ENCODE data around the gene FOXR1.
"Not testable (repeated sequence)": the region's sequence is repeated elsewhere in the genome, so short reads cannot be mapped to it uniquely, and the experiment has no call there.

The FOXR1 gene

DNA sequence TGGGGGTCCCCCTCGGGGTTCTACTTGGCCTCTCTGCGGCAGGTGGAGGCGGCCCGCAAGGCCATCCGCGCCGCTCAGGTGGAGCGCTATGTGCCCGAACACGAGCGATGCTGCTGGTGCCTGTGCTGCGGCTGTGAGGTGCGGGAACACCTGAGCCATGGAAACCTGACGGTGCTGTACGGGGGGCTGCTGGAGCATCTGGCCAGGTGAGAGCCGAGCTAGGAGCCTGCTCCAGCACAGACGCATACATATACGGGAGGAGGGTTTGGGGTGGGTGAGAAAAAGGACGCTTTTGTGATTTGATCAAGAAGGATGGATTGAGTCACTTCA is 26.8 kb downstream of the FOXR1 start:
- DNase-seq = no peak

DNA sequence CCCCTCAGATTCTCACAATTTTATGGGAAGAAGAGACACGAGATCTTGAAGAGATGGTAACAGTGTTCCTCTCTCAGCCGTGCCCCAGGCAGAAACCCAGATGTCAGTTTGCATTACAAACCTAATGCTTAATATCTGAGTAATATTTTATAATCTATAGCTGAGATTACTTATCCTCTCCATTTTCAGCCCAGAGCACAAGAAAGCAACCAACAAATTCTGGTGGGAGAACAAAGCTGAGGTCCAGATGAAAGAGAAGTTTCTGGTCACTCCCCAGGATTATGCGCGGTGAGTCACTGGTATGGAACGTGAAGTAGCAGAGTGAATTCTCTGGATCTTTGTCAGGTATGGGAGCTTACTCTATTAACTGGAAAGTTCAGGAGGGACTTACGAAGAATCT is 27.3 kb downstream of the FOXR1 start:
- DNase-seq = no peak

DNA sequence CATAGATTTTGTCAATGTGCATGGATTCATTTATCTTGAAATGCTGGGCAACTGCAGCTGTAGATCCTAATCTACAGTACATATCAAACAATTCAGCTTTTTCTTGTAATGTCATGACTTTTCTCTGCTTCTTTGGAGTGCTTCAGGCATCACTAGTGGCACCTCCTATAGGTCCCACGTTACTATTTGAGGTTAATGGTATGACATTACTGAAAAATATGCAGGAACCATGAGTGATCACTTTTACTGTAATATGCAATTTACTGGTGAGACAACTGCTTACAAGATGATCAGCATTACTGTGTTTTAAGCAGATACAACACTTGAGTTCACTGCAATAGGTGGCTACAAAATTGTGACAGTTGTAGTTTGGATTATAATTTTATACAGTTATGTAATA is 29.3 kb downstream of the FOXR1 start:
- no peak for DNase-seq

DNA sequence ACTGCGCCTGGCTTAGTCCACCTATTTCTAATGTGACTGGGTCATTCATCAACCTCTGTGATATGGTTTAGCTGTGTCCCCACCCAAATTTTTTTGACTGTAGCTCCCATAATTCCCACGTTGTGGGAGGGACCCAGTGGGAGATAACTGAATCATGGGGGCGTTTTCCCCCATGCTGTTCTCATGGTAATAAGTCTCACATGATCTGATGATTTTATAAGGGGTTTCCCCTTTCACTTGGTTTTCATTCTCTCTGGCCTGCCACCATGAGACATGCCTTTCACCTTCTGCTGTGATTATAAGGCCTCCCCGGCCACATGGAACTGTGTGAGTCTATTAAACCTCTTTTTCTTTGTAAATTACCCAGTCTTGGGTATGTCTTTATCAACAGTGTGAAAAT is 35.1 kb downstream of the FOXR1 start:
- no peak for DNase-seq

DNA sequence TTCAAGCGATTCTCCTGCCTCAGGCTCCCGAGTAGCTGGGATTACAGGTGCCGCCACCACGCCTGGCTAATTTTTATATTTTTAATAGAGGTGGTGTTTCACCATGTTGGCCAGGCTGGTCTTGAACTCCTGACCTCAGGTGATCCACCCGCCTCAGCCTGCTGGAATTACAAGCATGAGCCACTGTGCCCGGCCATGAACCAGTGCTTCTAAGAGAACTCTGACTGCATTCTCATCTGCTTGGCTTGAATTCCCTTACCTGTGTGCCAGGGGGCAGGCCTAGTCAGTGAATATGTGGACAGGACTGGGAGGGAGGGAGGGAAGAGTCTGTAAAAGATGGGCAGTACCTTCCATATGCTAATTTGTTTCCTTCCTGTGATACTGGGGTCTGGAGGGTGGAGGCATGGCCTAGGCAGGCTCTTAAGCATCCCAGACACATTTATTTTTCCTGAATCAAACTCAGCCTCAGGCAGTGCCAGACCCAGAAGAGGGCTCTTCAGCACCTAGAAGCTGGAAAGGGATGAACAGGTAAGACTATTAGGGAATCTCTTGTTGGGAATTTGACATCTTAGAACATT is 40.0 kb downstream of the FOXR1 start:
- no peak for DNase-seq

DNA sequence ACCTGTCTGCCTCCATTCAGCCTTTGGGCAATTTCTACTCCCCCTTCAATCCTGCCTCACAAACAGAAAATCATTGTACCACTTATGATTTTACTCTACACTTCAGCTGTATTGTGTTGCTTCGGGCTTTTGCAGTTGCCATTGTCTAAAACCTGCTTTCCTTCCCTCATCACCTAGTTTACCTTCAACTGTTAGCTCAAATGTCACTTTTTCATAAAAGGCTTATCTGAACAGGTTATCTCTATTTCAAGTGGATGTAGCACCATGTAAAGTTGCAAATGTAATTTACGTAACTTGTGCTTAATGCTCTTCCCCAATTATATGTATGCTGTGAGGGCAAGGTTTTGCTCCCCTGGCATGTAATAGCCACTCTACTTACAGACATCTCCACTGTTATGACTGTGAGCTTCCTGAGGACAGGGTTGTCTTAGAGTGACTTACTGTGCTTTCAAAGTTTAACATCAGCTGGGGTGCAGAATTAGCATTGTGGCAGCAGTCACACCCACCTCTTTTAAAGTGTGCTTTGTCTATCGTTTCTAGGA is 41.1 kb downstream of the FOXR1 start:
- DNase-seq = no peak

DNA sequence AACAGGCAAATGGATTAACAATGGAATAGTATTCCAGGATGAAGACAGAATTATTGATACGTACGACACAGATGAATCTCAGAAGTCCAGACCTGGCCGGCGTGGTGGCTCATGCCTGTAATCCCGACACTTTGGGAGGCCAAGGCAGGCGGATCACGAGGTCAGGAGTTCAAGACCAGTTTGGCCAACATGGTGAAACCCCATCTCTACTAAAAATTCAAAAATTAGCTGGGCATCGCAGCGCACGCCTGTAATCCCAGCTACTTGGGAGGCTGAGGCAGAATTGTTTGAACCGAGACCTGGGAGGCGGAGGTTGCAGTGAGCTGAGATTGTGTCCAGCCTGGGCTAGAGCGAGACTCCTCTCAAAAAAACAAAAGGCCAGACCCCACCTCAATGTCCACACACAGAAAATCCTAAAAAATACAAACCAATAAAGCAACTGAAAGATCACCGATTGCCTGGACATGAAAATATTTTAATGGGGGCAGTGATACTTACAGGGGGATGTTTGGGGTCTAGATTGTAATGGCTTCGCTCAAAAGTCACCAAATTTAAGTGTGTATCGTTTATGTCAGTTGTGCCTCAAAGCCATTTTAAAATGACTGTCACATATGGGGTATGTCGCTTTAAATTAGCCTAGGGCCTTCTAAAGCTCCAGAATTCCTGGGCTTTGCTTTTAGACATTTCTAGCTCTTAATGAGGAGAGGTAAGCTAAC is 42.8 kb downstream of the FOXR1 start:
- no peak for DNase-seq

DNA sequence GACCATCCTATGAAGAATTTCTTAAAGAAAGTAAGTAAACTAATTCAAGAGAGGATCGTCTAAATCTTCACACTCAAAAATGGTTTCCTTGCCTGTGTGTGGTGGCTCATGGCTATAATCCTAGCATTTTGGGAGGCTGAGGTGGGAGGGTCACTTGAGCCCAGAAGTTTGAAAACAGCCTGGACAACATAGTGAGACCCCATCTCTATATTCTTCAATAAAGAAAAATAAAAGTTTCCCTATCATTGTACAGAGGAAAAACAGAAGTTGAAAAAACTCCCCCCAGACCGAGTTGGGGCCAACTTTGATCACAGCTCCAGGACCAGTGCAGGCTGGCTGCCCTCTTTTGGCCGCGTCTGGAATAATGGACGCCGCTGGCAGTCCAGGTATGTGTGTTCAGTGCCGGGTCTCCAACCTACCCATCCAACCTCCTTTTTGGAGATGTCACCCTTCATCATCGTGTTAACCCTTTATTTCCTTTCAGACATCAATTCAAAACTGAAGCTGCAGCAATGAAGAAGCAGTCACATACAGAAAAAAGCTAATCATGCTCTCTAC is 43.6 kb downstream of the FOXR1 start:
- DNase-seq = no peak

DNA sequence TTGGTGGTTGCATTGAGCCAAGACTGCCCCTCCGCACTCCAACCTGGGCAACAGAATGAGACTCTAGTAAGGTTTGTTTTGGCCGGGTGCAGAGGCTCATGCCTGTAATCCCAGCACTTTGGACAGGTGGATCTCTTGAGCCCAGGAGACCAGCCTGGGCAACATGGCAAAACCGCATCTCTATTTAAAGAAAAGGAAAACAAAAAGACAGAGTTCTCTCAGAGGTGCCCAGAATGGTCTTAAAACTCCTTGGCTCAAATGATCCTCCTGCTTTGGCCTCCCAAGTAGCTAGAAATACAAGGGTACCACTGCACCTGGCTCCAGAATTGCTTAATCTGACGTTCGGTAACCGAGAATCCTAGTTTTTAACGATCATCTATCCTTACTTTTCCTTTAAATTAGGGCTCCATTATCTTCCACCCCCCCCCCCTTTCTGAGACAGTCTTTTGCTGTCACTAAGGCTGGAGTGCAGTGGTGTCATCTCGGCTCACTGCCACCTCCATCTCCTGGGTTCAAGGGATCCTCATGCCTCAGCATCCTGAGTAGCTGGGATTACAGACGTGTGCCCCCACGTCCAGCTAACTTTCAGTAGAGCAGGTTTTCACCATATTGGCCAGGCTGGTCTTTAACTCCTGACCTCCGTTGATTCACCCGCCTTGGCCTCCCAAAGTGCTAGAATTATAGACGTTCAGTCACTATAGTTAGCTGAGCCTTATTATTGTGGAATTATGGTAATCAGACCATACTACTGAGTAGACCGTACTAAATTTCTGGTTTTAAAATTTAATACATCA is 44.9 kb downstream of the FOXR1 start:
- no peak for DNase-seq

DNA sequence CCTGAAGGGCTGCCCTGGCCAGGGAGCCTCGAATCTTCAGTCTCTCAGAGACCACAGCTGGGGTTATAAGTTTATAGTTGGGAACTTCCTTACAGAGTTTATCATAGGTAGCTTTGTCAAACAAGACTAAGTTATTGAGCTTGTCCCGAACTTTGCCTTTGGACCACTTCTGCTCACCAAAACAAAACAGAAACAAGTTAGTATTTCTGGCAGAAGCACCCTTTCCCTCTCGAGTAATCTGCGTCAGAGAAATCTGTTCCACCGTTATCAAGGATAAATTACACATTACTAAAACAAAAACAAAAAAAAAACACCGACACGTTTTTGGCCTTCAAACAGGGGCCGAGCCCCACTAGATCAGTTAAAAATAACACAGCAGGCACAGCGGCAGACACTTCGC is 45.8 kb downstream of the FOXR1 start:
- DNase-seq = not testable (repeated sequence)

DNA sequence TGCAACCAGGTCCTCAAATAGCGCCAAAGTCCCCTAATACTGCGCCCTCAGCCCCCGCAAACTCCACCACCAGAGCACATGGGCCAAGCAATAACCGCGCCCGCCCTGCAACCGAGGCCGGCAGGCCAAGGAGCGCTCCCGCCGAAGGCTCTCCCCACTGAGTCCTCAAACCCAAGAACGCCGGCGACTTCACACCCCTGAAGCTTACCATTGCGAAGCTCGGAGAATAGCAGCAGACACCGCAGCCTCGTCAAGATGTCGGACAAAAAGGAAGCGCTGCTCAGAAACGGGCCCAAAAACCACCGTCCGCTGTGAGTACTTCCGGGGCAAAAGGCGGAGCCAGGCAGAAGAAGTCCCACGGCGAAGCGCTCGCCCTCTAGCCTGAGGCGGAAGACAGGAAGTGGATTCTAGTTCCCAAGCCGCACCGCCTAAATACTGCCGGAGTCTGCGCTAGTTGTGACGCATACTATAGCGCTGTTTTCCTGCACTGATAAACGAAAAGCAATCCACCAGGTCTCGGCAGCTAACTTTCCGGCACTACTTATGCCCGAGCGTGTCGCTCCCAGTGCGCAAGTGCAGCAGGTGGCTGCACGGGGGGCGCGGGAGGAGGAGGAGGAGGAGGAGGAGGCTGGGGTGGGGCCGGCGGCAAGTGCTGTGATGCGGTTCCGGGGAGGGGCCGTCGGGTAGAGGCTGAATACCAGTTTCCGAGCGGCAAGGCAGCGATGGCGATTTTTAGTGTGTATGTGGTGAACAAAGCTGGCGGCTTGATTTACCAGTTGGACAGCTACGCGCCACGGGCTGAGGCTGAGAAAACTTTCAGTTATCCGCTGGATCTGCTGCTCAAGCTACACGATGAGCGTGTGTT is 46.7 kb downstream of the FOXR1 start, which contains the start of the genes RPS25 and TRAPPC4:
Gene RPS25, minus strand, starts transcription at position 270 of the 865 bp plus-strand sequence. Its CDS starts 59 bp downstream, at position 211.
Gene TRAPPC4, plus strand, starts transcription at position 693 of the 865 bp plus-strand sequence. Its CDS starts 30 bp downstream, at position 723.
- peak; percentile 83 to 95 (median 90) for DNase-seq

DNA sequence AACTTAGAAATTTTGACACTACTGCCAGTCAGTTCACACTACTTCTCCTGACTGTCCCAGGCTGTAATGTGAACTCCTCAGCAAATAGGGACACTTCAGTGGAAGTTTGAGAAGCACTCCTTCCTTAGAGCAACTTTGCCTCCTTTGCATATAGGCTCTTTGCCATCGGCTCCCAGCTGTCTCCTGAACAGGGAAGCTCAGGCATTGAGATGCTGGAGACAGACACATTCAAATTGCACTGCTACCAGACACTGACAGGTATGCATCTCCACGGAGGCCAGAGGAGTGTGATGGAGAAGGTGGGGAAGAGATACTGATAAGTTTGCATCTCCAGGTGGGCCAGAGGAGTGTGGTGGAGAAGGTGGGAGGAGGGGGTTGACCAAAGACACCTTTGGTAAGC is 48.4 kb downstream of the FOXR1 start:
- DNase-seq = no peak

DNA sequence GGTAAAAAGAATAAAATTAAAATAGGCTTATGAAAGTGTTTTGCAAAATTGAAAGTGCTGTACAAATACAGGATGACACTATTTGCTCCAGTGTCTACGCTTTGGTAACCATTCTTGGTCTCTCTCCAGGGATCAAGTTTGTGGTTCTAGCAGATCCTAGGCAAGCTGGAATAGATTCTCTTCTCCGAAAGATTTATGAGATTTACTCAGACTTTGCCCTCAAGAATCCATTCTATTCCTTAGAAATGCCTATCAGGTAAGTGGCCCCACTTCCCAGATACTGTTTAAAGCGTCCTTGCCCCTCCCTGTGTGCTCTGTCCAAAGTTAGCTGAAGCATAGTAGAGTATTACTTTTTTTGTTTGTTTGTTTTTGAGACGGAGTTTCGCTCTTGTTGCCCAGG is 50.1 kb downstream of the FOXR1 start:
- DNase-seq = no peak

DNA sequence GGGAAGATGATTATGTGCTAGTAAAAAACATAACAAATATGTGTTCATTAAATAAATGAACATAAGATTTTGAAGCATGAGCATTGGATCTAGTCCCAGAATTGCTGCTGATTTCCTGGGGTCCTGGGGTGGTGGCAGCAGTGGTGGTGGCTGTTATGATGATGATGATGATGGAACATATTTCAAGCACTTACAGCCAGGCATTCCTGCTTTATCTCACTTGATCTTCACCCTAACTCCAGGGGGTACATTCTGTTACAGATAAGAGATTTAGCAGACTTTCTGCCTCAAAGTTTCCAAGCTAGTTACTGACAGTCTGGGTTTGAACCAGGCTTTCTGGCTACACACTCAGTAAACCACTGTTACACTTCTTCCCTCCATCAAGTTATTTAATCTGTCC is 52.2 kb downstream of the FOXR1 start:
- DNase-seq = no peak

DNA sequence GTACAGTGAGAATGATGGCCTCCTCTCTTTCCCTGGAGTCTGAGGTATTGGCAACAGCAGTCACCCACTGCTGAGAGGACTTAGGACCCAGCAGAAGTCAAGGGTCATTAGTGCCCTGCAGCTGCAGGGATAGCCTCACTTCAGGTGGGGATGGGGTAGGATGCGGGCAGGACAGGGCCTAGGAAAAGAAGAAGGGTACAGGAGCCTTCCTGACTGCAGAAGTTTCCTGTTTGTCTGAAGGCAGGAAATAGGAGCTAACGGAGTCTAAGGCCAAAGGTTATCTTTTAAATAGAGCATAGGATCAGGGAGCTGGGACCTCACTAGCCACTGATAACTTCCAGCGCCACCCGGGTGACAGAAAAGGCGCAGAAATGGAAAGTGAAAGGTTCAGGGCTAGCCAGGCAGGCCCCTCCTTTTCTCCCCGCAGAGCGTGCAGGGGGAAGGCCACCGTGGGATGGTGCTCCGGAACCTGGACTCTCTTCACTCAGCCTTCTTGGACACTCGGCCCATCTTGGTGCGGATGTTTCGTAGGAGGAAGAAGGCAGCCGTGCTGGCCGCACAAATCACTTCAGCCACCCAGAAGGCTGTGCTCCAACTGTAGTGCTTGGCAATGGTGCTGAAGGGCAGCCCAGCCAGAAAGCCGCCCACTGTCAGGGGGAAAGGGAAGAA is 53.0 kb downstream of the FOXR1 start:
- no peak for DNase-seq

DNA sequence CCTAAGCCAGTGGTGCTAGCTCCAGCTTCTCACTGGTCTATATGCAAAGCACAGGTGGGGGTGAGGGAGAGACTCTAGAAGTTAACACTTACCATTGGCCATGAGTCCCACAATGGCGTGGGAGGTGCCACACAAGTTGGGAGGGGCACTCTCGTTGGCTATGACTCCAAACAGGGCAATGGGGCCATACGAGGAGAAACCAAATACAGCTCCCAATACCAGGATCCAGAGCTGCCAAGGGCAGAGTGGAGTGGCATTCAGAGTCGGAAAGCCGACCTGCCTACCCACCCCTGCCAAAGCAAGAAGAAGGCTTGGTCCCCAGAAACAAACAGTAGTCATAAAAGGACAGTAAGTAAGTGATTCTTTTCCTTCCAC is 53.5 kb downstream of the FOXR1 start:
- DNase-seq = no peak

DNA sequence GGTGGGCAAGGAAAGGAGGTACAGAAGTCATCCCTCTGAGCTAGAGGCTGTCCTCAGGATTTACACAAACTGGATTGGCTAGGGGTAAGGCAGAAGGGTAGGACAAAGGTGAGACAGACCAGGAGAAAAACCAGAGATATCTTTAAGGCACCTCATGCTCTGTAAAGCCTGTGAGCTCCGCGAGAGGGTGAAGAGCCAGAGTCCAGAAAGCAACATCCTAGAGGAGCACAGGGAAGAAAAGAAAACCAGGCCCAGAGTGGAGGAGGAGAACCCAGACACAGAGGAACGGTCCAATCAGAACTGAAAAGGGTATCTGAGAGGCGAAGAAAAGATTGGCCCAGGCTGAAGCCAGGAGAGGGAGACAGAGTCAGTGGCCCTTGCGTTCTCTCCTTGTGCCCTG is 54.0 kb downstream of the FOXR1 start:
- DNase-seq = no peak

DNA sequence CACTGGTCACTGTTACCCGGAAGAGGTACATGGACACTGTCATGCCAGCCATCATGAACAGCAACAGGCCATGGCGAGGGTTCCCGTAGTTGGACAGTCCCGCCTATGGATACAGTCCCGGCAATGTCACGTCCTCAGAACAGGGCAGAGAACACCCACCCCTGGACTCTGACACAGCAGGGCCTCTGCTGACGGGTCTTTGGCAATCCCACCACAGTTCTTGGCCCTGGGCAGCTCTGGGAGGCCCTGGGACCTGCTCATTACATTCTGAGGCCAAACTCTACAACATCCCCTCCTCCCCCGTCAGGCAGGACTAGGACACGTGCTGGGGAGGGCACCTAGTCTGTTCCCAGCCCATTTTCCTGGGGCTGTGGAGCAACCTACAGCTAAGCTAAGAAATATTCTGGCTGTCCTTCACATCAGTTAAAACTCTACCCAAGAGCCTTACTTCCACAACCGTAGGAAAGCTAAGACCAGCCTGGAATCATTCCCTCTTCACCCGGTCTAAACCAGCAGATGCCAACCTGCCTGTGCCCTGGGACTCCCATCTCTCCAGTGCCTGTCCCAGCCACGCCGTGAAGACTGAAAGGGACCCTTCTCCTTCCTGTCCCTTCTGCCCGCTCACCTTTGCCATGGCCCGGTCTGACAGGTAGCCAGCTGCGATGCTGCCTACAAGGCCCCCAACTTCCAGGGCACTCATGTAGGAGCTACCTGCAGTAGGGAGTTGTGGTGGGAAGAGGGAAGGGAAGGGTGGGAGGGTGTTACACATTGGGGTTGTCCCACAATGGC is 54.6 kb downstream of the FOXR1 start:
- DNase-seq = no peak

DNA sequence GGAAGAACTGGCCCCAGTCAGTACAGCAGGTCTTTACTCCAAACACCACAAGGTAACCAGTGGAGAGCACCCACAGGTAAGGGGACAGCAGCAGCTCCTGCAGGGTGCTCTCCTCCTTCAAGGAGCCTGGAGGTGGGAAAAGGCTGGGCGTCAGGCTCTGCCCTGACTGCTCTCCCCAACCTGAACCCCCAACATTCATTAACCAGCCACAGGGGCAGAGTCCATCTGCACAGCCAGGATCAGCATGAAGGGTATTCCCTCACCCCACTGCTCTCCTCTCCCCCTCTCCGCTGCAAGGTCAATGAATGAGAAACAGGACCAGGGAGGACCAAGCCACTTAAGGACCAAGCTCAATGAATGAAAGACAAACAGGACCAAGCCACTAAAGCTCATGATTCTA is 55.4 kb downstream of the FOXR1 start:
- no peak for DNase-seq

DNA sequence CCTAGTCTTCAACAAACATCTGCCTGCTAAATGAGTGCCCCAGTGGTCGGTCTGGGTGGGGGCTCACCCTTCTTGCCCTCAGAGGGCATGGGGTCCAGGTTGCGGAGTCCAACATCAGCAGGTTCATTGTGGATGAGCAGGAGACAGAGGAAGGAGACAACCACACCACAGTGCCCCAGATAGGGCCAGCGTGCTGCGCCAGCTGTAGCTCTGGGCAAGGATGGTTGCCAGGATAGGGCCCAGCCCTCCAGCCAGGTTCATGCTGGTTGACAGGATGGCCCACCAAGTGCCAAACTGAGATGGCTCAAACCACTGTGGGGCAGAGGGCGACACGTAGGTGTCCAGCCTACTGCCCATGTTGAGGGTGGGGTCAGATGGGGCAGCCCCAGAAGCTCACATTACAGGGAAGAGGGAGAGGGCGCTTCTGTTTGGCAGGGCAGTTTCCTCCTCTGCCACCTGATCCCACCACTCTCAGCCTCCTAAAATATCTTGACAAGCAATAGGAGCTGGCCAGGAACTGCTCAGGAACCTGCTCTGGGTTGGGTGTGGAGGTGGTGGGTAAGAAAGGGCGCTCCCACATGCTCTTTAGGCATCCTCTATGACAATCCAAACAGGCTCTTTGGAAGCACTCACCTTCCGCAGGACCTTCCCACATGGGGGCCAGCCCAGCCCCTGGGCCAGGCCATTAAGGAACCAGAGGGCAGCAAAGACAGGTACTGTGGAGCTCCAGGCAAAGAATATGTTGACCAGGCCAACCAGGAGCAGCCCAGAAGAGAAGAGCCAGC is 56.2 kb downstream of the FOXR1 start:
- no peak for DNase-seq
